CD4-positive, alpha-beta T cell treated with Interleukin-15 for 4 hours (primary cell): Measurements from ENCODE around the gene KRTAP5-11.
"Not testable (repeated sequence)": the region's sequence is repeated elsewhere in the genome, so short reads cannot be mapped to it uniquely, and the experiment has no call there.

Experiments
- DNase-seq: peaks from one replicate; pipeline ENCODE4 v3.0.0-alpha.2; 2020; ENCODE audit warnings: low spot score

The KRTAP5-11 gene

DNA sequence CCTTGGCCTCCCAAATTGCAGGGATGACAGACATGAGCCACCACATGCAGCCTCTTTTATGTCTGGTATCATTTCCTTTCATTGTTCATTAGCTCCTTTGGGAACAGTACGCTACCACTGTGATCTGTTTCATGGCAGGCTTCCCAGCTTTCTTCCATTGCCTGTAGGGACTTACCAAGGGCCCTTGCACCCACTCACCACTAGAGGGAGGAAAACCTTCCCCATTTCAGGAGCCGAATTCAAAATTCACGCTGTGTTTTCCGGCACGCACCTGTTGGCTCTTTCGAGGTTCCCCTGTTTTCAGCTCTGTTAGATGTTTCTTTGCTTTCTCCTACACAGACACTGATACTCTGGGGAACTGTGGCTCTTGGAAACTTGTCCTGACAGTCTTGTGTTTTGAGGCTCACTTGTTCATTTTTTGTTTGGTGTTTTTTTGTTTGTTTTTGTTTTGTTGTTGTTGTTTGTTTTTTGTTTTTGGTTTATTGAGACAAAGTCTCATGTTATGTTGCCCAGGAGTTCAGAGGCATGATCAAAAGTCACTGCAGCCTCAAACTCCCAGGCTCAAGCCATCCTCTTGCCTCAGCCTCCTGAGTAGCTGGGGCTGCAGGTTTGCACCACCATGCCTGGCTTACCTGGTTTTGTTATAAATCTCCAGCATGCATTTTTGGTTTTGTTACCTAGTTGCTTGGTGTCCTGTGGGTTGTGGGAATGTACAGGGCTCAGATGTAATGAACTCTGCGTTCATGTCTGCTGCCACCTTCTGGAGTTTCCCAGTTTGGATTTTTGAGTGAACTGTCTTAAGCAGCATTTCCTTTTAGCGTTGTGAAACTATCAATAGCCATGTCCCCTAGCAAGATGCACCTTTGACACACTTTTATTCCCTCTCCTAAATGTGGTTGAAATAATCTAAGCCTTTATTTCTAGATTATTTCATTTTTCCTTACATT lies 2.3 kb downstream of the KRTAP5-11 start:
- DNase-seq: peak; percentile 25

DNA sequence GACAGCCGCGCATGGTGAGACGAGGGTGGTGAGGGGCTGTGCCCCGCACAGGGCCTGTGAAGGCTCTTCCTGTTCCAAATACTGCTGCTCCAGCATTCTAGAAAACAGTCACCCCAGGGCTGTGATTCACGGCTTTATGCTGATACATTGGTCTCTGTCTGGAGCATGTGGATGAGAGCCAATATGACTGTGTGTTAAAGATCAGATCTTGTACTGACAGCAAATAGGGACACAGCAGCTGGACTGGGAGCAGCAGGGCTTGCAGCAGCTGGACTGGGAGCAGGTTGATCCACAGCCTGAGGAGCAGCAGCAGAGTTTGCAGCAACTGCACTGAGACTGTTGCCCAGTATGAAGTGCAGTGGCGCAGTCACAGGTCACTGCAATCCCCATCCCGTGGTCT lies 3.2 kb downstream of the KRTAP5-11 start:
- not testable (repeated sequence) for DNase-seq

DNA sequence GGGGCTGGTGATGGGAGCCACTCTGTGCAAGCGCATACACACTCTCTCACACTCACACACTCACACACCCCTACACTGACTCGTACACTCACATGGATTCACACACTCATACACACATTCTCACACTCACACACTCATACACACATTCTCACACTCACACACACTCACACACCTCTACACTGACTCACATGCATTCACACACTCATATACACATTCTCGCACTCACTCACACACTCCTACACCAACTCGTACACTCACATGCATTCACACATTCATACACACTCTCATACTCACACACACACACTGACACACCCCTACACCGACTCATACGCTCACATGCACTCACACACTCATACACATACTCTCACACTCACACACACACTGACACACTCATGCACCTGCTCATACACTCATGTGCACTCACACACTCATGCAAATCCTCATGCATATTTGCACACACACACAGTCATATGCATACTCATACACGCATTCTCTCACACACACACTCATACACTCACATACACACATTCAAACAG lies 5.1 kb downstream of the KRTAP5-11 start:
- DNase-seq: no peak

DNA sequence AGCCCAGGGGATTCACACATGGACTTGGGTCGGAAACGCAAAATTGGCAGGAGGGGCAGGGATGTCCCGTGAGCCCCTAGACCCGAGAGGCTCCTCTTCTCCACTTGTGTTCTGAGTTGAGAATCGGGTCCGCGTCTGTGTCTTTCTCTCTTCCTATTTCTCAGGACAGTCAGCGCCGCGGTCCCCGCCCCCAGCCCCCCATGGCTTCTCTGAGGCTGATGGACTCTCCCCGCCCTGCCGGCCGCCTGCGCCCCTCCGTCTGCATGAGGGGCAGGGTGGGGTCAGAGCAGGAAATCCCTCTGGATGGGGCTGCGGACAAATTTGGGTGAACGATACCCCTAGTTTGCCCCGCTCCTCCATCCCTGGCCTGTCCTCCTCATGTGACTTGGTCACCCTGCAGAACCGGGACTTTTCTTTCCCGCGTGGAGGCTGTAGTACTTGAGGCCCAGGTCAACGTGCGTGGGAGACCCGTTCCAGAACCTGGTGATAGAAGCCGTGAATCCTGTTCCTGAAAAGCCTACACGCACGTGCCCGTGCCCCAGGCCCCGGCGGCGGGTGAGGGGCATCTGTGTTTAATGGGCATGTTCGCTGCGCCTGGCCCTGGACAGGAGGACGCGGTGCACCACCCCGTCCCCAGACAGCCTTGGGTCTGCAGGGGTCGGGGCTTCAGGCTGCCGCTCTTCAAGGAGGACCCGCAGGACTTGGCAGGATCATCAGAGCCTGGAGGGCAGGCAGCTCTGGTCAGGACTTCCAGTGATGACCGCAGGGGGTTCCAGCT lies 5.8 kb downstream of the KRTAP5-11 start:
- not testable (repeated sequence) for DNase-seq

DNA sequence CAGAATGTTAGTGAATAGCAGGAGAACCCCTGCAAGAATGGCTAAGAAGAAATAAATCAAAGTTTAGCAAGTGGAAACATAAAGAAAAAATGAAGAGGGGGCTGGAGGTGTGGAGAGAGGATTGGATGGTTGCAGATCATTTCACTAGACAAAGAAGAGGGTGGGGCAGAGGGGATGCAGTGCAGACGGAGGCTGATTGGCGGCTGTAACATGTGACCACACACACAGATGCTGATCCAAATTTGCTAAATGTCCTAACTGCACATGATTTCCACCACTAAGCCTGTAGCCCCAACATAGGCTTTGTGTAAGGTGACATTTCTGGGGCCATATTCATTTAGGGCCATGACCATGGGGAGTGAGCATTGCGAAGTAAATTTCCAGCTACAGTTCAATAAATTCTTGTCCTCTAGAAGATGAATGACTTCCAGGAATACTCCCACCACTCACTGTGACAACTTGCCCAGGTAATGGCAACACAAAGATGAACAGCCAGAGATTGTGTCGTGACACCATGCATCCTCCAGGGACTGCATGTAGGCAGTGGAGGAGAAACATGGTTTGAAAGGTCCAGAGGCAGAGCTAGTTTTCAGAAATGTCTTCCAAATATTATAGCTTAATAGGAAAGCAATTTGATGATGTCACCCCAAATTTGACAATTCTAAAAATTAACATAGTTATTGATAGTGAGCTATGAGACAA lies 6.8 kb downstream of the KRTAP5-11 start:
- no peak for DNase-seq

DNA sequence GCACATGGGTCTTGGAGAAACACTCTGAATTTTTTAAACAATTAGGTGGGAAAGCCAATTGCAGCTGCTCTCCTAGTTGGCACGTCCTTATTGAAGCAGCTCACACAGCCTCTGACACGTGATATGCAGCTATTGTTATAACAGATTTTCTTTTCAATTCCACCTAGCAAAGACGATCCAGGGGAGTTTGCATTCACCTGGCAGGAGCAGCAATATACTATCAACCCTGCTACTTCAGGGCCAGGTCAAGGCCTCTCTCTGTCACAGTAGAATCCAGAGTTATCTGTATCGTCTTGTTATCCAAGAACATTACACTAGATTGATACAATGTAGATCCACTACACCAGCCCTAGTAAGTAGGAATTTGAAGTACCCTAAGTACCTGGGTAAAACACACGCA lies 8.3 kb downstream of the KRTAP5-11 start:
- no peak for DNase-seq

DNA sequence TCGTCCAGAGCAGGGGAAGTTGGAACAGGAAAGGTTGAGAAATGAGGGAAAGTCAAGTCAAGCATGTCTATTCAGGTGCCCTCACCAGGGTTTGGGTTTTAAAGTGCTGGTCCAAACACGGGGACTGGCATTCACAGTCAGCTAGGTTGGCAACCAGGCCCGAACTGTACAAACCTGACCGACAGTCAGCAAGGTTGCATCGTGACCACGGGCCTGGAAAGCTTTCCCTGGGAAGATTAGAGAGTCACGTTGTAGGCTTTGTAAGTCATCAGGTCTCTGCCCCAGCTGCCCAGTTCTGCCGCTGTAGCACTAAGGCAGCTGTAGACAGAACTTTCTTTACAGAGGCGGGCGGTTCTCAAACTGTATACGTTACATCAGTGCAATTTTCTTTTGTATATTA lies 9.9 kb downstream of the KRTAP5-11 start:
- DNase-seq: no peak

DNA sequence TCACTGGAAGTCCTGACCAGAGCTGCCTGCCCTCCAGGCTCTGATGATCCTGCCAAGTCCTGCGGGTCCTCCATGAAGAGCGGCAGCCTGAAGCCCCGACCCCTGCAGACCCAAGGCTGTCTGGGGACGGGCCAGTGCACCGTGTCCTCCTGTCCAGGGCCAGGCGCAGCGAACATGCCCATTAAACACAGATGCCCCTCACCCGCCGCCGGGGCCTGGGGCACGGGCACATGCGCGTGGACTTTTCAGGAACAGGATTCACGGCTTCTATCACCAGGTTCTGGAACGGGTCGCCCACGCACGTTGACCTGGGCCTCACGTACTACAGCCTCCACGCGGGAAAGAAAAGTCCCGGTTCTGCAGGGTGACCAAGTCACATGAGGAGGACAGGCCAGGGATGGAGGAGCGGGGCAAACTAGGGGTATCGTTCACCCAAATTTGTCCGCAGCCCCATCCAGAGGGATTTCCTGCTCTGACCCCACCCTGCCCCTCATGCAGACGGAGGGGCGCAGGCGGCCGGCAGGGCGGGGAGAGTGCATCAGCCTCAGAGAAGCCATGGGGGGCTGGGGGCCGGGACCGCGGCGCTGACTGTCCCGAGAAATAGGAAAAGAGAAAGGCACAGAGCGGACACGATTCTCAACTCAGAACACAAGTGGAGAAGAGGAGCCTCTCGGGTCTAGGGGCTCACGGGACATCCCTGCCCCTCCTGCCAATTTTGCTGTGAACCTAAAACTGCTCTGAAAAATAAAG lies 11.4 kb downstream of the KRTAP5-11 start:
- DNase-seq: not testable (repeated sequence)

DNA sequence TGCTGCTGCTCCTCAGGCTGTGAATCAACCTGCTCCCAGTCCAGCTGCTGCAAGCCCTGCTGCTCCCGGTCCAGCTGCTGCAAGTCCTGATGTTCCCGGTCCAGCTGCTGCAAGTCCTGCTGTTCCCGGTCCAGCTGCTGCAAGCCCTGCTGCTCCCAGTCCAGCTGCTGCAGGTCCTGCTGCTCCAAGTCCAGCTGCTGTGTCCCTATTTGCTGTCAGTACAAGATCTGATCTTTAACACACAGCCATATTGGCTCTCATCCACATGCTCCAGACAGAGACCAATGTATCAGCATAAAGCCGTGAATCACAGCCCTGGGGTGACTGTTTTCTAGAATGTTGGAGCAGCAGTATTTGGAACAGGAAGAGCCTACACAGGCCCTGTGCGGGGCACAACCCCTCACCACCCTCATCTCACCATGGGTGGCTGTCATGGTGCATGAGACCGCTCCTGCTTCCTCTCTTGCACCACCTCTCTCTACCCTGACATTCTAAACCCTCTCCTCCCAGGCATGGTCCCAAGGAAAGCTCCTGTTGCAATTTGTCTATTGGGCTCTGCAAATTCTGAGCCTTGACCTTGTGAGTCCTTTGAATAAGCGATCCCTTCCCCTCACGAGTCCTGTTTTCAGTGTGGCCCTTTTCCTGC lies 13.8 kb downstream of the KRTAP5-11 start:
- no peak for DNase-seq

DNA sequence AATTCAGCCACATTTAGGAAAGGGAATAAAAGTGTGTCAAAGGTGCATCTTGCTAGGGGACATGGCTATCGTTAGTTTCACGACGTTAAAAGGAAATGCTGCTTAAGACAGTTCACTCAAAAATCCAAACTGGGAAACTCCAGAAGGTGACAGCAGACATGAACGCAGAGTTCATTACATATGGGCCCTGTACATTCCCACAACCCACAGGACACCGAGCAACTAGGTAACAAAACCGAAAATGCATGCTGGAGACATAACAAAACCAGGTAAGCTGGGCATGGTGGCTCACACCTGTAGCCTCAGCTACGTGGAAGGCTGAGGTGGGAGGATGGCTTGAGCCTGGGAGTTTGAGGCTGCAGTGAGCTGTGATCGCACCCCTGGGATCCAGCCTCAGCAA lies 15.0 kb downstream of the KRTAP5-11 start:
- not testable (repeated sequence) for DNase-seq

DNA sequence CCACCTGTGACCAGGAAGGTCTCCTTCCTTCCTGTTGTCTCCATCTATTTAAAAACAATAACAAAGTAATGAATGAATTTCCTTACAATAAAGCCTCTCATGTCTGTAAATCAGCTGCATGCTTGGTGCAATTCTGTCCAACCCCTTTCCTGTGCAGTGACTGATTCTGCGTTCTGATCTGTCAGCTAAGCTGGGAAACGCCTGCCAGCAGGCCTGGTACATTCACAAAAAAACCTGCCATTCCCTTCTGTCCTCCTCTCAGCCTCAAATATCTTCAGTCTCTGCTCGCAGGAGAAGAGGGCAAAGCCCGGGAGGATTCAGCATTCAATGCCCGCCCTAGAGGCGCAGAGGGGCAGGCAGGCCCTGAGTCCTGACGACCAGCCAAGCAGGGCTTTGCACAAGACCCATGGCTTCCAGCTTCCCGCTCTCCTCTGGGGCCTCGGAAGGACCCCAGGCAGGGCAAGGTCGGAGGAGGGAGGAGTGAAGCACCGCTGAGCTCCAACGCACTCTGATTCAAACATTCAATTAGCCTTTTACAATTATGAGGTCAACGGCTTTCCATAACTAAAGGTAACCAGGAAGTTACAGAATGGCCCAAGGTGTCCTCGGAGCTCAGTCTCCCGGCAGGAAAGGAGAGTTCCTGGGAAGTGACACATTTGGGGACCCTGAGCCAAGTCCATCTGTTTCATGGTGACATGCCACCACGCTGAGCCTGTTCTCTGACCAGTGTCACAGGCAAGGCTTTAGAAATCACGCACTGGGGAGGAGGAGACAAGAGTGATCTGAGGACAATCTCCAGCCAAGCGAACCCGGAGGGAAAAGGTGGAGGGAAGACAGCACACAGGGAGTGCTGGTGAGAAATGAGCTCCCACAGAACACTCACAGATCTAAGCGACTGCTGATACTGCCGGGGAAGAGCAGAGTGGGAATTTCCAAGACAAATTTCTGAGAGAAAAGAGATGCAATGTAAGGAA lies 15.8 kb downstream of the KRTAP5-11 start:
- not testable (repeated sequence) for DNase-seq

DNA sequence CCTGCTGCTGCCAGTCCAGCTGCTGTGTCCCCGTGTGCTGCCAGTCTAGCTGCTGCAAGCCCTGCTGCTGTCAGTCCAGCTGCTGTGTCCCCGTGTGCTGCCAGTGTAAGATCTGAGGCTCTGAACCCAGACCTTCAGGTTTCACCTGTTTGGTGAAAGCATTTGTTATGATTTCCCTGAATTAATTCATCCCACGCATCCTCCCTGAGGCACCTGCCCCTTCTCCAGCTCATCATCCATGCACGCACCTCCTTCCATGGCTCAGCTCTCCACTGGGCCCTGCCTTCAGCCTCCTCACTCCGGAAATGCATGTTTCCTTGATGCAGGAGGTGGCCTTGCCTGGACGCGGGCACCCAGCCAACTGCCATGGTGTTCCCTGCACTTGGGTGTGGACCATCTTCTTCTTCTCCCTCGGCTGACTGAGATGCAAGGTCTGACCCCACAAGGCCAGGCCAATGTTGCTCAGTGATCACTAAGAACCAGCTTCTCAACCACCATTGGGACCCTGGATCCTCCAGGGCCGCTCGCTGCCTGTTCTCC lies 16.5 kb downstream of the KRTAP5-11 start:
- no peak for DNase-seq

DNA sequence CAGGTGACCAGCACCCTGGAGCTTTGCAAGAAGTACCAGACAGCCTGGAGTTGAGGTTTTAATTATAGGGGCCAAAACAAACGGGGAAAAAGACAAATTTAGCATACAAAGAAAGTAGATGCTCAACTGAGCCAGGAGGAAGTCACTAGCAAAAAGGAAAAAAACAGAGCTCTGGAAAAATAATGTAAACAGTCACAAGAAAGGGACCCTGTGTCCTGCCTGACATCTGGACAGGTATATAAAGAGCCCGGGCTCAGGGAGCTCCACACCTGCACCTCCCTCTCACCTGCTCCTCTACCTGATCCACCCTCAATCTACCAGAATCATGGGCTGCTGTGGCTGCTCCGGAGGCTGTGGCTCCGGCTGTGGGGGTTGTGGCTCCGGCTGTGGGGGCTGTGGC lies 17.4 kb downstream of the KRTAP5-11 start, which contains the start of gene KRTAP5-10:
TSS of gene KRTAP5-10 (plus strand) at position 301 of the 400 bp plus-strand sequence. CDS start at position 326, 25 bp downstream.
- no peak for DNase-seq

DNA sequence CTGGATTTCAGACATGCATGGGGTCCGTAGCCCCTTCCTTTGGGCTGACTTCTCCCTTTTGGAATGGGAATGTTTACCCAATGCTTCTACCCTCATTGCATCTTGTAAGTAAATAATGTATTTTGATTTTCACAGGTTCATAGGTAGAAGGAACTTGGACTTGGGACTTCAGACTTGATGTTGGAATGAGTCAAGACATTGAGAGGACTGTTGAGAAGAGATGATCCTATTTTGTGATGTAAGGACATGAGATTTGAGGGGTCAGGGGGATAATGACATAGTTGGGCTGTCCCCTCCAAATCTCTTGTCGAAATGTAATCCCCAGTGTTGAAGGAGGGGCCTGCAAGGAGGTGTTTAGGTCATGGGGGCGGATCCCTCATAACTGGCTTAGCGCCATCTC lies 18.2 kb downstream of the KRTAP5-11 start:
- DNase-seq: no peak

DNA sequence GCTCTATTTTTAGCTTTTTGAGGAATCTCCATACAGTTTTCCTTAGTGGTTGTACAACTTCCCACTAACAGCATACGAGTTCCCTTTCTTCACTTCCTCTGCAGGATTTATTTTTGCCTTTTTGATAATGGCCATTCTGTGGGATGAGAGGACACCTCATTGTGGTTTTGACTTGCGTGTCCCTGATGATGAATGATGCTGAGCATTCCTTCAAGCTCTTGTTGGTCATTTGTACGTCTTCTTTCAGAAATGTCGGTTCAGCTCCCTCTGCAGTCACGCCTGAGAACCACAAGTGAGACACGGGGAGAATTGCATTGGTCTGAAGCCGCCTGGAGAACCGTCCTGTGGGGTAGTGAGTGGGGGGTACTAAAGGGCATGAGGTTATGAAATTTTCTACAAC lies 19.3 kb downstream of the KRTAP5-11 start:
- no peak for DNase-seq

DNA sequence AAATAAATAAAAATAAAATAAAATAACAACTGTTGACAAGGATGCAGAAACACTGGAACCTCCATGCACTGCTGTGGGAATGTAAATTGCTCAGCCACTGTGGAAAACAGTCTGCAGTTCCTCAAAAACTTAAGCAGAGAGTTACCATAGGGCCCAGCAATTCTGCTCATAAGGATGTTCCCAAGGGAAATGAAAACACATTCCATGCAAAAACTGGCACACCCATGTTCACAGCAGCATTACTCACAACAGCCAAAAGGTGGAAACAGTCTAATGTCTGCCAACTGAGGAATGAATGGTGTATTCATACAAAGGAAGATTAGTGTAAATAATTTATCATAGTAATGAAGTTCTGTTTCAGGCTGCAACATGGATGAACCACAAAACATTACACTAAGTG lies 20.6 kb downstream of the KRTAP5-11 start:
- no peak for DNase-seq

DNA sequence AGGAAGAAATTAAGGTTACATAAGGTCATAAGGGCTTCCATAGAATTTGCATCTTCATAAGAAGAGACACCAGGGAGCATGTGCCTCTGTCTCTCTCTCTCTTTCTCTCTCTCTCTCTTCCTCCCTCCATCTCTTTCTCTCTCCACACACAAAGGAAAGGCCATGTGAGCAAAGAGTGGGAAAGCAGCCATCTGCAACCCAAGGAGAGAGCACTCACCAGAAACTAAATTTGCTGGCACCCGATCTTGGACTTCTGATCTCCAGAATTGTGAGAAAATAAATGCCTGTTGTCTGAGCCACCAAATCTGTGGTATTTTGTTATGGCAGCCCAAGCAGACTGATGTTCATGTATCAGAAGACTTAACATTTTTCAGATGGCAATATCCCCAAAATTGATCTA lies 23.7 kb downstream of the KRTAP5-11 start:
- DNase-seq: no peak

DNA sequence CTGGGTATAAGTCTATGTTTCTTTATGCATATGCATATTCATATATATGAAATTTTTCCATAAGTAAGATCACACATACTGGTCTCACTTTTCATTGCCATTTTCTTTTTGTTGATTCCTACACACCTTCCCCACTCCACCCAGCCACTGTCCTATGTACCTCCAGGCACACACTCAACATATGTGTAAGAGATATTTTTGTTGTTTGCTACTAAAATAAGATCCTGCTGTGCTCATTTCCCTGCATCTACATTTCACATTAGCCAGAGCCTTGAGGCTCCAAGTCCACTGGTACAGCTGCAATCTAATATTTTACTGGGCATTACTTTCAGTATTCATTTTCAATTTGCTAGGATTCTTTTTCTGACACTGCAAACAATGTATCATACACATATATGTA lies 25.4 kb downstream of the KRTAP5-11 start:
- DNase-seq: no peak

DNA sequence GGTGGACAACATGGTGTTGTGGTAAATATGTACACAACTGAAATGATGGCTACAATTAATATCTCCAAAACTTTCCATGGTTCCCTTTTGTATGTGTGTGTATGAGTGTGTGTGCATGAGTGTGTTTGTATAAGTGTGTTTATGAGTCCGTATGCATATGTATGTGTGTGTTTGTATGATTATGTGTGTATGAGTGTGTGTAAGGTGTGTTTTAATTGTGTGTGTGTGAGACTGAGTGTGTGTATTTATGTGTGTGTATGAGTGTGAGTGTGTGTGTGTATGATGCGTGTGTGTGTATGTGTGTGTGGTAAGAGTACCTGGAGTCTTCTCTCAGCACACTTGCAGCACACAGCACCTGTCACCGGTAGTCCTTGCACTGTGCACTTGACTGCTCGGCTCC lies 26.7 kb downstream of the KRTAP5-11 start:
- no peak for DNase-seq
